Suprapubic skin (tissue), 3 donors: ENCODE measurements around the gene WDR91.

ENCODE experiments used
- EP300 ChIP-seq: sonication (generic); formaldehyde crosslinking; IDR thresholded peaks from one replicate; pipeline ENCODE4 v1.6.1; 2017; ENCODE audit warnings: antibody characterized with exemption
- POLR2A ChIP-seq, 2 donors: fragments of 450-650 bp; IDR thresholded peaks; one replicate each; pipeline ENCODE4 v1.6.1; 2017; ENCODE audit warnings: antibody characterized with exemption in 2 of 2, mild to moderate bottlenecking in 2 of 2, moderate library complexity in 2 of 2
- TF ChIP-seq, protein P1 (sequence below), 2 donors: fragments of 200-600 bp in 1 of 2; fragments of 450-650 bp in 1 of 2; sonication (generic) in 1 of 2; IDR thresholded peaks; one replicate each; pipeline ENCODE4 v1.5.1; 2016 to 2019; ENCODE audit warnings: antibody characterized with exemption in 2 of 2, mild to moderate bottlenecking in 1 of 2, moderate library complexity in 1 of 2

DNA sequence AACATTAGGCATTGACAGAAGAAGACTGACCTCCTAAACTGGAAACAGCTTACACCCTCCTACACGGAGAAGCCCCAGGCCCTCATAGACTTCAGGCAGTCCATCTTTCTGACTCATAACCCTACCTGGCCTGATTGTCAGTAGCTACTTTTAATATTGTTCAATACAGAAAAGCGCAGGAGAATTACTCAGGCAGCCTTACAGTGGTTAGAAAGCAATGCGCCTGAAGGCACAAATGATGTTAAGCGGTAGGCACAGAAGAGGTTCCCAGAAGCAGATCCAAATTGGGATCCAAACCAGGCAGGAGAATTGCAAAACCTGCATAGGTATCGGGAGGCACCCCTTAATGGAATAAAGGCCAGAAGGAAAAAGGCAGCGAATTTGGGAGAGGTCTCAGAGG is 35.4 kb downstream of the WDR91 start:
- TF ChIP-seq POLR2A (IDR thresholded peaks at IDR 0.05) (no peak), EP300 (no peak)
- TF ChIP-seq, protein P1, sequence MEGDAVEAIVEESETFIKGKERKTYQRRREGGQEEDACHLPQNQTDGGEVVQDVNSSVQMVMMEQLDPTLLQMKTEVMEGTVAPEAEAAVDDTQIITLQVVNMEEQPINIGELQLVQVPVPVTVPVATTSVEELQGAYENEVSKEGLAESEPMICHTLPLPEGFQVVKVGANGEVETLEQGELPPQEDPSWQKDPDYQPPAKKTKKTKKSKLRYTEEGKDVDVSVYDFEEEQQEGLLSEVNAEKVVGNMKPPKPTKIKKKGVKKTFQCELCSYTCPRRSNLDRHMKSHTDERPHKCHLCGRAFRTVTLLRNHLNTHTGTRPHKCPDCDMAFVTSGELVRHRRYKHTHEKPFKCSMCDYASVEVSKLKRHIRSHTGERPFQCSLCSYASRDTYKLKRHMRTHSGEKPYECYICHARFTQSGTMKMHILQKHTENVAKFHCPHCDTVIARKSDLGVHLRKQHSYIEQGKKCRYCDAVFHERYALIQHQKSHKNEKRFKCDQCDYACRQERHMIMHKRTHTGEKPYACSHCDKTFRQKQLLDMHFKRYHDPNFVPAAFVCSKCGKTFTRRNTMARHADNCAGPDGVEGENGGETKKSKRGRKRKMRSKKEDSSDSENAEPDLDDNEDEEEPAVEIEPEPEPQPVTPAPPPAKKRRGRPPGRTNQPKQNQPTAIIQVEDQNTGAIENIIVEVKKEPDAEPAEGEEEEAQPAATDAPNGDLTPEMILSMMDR (IDR thresholded peaks at IDR 0.05): no peak
